IPS DF 4.7 (cell line): Measurements from ENCODE around the gene TMF1.

Source experiments
- DNase-seq: peaks from one replicate; pipeline ENCODE4 v3.0.0-alpha.2; 2013; ENCODE audit warnings: low spot score; ENCODE audit errors: extremely low read depth

TMF1 gene

GRCh38 chr3:69081583-69082262 is 29.6 kb upstream of the TMF1 start:
- DNase-seq = no peak

GRCh38 chr3:69080233-69080920 is 28.2 kb upstream of the TMF1 start, which contains the start of gene UBA3:
Gene UBA3 (minus strand): TSS chr3:69080365. CDS start chr3:69080353, 12 bp downstream.
- no peak for DNase-seq

- no peak for DNase-seq
Observed at GRCh38 chr3:69079269-69080159, 27.4 kb upstream of the TMF1 start.

GRCh38 chr3:69072928-69073327 is 20.8 kb upstream of the TMF1 start:
- no peak for DNase-seq

GRCh38 chr3:69066121-69066520 is 14.0 kb upstream of the TMF1 start:
- DNase-seq = no peak

GRCh38 chr3:69065318-69065964 is 13.3 kb upstream of the TMF1 start:
- no peak for DNase-seq

GRCh38 chr3:69063636-69064035 is 11.5 kb upstream of the TMF1 start:
- DNase-seq = no peak

GRCh38 chr3:69059688-69060087 is 7.6 kb upstream of the TMF1 start:
- no peak for DNase-seq

GRCh38 chr3:69058947-69059224 is 6.8 kb upstream of the TMF1 start:
- no peak for DNase-seq

GRCh38 chr3:69058180-69058946 is 6.2 kb upstream of the TMF1 start:
- no peak for DNase-seq

GRCh38 chr3:69052472-69052898 is 352 bp upstream of the TMF1 start:
- DNase-seq = no peak

- no peak for DNase-seq
Observed at GRCh38 chr3:69048990-69049389, 3.1 kb downstream of the TMF1 start.

- DNase-seq = no peak
Observed at GRCh38 chr3:69044608-69045007, 7.5 kb downstream of the TMF1 start.

GRCh38 chr3:69033470-69033869 is 18.7 kb downstream of the TMF1 start:
- no peak for DNase-seq

GRCh38 chr3:69032737-69033136 is 19.4 kb downstream of the TMF1 start:
- DNase-seq = no peak

GRCh38 chr3:69032142-69032541 is 20.0 kb downstream of the TMF1 start:
- no peak for DNase-seq

- no peak for DNase-seq
Observed at GRCh38 chr3:69031635-69032034, 20.5 kb downstream of the TMF1 start.

GRCh38 chr3:69020857-69021256 is 31.3 kb downstream of the TMF1 start:
- DNase-seq = no peak

- no peak for DNase-seq
Observed at GRCh38 chr3:69020424-69020823, 31.7 kb downstream of the TMF1 start.

GRCh38 chr3:69016901-69017300 is 35.2 kb downstream of the TMF1 start:
- DNase-seq = no peak

- no peak for DNase-seq
Observed at GRCh38 chr3:69016102-69016501, 36.0 kb downstream of the TMF1 start.
